Colonic mucosa (tissue), 4 donors: ENCODE data around the gene RASGRP2. TPM values are rescaled to one million over a fixed set of nuclear protein-coding genes. Genes with fewer than 3 reads are reported as not detected.

Experiments
- DNase-seq: peaks from one replicate; pipeline ENCODE4 v3.0.0-alpha.2; 2020
- H3K27ac ChIP-seq: fragments of 200-600 bp; one replicate; pipeline ENCODE4 v1.8.0; 2021
- H3K27me3 ChIP-seq: fragments of 200-600 bp; one replicate; pipeline ENCODE4 v1.8.0; 2021
- H3K36me3 ChIP-seq: fragments of 200-600 bp; one replicate; pipeline ENCODE4 v1.8.0; 2021
- H3K4me1 ChIP-seq: fragments of 200-600 bp; one replicate; pipeline ENCODE4 v1.8.0; 2021; ENCODE audit warnings: mild to moderate bottlenecking
- H3K4me3 ChIP-seq: fragments of 200-600 bp; one replicate; pipeline ENCODE4 v1.8.0; 2021
- H3K9ac ChIP-seq, 2 donors: one replicate each; pipeline ENCODE4 v1.7.0; 2013; ENCODE audit warnings: control low read depth in 2 of 2, low read depth in 2 of 2, low read length in 2 of 2
- H3K9me3 ChIP-seq: fragments of 200-600 bp; one replicate; pipeline ENCODE4 v1.8.0; 2021
- CTCF ChIP-seq: fragments of 200-600 bp; IDR thresholded peaks from one replicate; pipeline ENCODE4 v1.8.0; 2022; ENCODE audit warnings: antibody characterized with exemption, mild to moderate bottlenecking
- intact Hi-C: fragments of 100-400 bp; cut with DNase I; formaldehyde crosslinking; loops from one replicate; pipeline ENCODE4 v1.14.1; 2022
- total RNA-seq, 2 donors: library from RNA; stranded (reverse); fragmentation: NEBNext Ultra II Directional in 1 of 2; extraction: Animal tissue kit (Norgen Biotek cat#: 25700) in 1 of 2; gene quantifications; one replicate each; pipeline ENCODE4 v1.2.1, GENCODE V29; 2021
- donor health status: healthy.
- donor health status: DM: no; HTN: no; CAD: no.
- donor health status: DM: no; HTN: no; CAD: no.

The RASGRP2 gene
- total RNA-seq, 2 donors from 2014 or later = 2.8 to 3.5 TPM

- Histone ChIP-seq H3K9me3 (no peaks in the 10 kb centered on the region), H3K36me3 (no peaks in the 10 kb centered on the region), H3K27me3 (peaks cover 2% of the 10 kb centered on the region), H3K4me1 (no peaks in the 10 kb centered on the region), H3K27ac (no peak overlapping the region), H3K9ac (no peak overlapping the region), H3K4me3 (no peak overlapping the region)
- no peak for DNase-seq
- no peak for TF ChIP-seq CTCF
- intact Hi-C loops = no loop called here
These were observed 6.6 kb upstream of the RASGRP2 start for GRCh38 chr11:64750361-64751054.

- DNase-seq = no peak
- no peak overlapping the region for H3K27ac ChIP-seq
These were observed 4.2 kb upstream of the RASGRP2 start for GRCh38 chr11:64747961-64748665.

GRCh38 chr11:64746486-64746885 is 2.5 kb upstream of the RASGRP2 start:
- no peak for DNase-seq
- Histone ChIP-seq H3K27ac (peak overlapping the region; percentile 86), H3K4me1 (peaks cover 19% of the 10 kb centered on the region), H3K27me3 (peaks cover 37% of the 10 kb centered on the region), H3K36me3 (no peaks in the 10 kb centered on the region), H3K9me3 (no peaks in the 10 kb centered on the region), H3K9ac (no peak overlapping the region), H3K4me3 (no peak overlapping the region)
- TF ChIP-seq CTCF = no peak
- intact Hi-C loops = no loop called here

More at GRCh38 chr11:64747961-64748665, 4.2 kb upstream of the RASGRP2 start:
- Histone ChIP-seq H3K36me3 (no peaks in the 10 kb centered on the region), H3K27me3 (peaks cover 23% of the 10 kb centered on the region), H3K4me1 (peaks cover 8% of the 10 kb centered on the region), H3K4me3 (no peak overlapping the region), H3K9me3 (no peaks in the 10 kb centered on the region), H3K9ac (no peak overlapping the region)
- no peak for TF ChIP-seq CTCF
- intact Hi-C loops = no loop called here

- Histone ChIP-seq H3K9ac (peak overlapping the region; percentile 40 to 66), H3K4me3 (peak overlapping the region; percentile 36), H3K36me3 (no peaks in the 10 kb centered on the region), H3K27me3 (peaks cover 43% of the 10 kb centered on the region), H3K4me1 (peaks cover 19% of the 10 kb centered on the region), H3K9me3 (no peaks in the 10 kb centered on the region), H3K27ac (peak overlapping the region; percentile 86)
- no peak for TF ChIP-seq CTCF
- DNase-seq = peak; percentile 60
- intact Hi-C loops = no loop called here
These were observed 1.8 kb upstream of the RASGRP2 start for GRCh38 chr11:64745521-64746328.

- peak; percentile 59 for DNase-seq
- Histone ChIP-seq H3K9ac (peak overlapping the region; percentile 40 to 66), H3K27me3 (peaks cover 43% of the 10 kb centered on the region), H3K4me1 (peaks cover 19% of the 10 kb centered on the region), H3K27ac (peak overlapping the region; percentile 86), H3K4me3 (peak overlapping the region; percentile 36), H3K9me3 (no peaks in the 10 kb centered on the region), H3K36me3 (no peaks in the 10 kb centered on the region)
- TF ChIP-seq CTCF = no peak
- intact Hi-C loops = no loop called here
These were observed 1.2 kb upstream of the RASGRP2 start for GRCh38 chr11:64745189-64745520.
